Measurements from ENCODE around the gene NLN.

The NLN gene

DNA sequence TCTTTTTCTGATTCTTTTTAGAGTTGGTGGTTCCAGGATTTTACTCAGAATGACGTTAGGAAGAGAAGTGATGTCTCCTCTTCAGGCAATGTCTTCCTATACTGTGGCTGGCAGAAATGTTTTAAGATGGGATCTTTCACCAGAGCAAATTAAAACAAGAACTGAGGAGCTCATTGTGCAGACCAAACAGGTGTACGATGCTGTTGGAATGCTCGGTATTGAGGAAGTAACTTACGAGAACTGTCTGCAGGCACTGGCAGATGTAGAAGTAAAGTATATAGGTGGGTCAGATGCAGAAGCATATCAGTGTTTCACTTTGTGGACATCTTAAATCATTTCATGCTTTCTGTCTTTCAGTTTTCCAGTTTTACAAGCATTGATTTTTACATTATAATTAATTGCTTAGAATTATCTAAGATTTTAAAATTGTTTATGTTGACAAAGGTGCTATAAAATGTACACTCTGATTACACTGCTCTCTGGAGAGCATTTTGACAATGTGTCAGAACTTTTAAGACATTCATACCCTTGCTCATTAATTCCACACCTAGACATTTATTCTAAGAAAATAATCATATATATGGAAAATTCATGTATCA lies 36.6 kb downstream of the NLN start:
- no peak overlapping the region for H3K4me3 ChIP-seq (ENCODE audit: low read depth, low read length)
- no peak for DNase-seq (ENCODE audit: low read depth)
- TF ChIP-seq POLR2A (IDR thresholded peaks at IDR 0.05; ENCODE audit: extremely low read depth, insufficient read length) (no peak), MYC (IDR thresholded peaks at IDR 0.05; ENCODE audit: low read depth, low read length) (no peak)
- TF ChIP-seq, protein P1, sequence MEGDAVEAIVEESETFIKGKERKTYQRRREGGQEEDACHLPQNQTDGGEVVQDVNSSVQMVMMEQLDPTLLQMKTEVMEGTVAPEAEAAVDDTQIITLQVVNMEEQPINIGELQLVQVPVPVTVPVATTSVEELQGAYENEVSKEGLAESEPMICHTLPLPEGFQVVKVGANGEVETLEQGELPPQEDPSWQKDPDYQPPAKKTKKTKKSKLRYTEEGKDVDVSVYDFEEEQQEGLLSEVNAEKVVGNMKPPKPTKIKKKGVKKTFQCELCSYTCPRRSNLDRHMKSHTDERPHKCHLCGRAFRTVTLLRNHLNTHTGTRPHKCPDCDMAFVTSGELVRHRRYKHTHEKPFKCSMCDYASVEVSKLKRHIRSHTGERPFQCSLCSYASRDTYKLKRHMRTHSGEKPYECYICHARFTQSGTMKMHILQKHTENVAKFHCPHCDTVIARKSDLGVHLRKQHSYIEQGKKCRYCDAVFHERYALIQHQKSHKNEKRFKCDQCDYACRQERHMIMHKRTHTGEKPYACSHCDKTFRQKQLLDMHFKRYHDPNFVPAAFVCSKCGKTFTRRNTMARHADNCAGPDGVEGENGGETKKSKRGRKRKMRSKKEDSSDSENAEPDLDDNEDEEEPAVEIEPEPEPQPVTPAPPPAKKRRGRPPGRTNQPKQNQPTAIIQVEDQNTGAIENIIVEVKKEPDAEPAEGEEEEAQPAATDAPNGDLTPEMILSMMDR (IDR thresholded peaks at IDR 0.05; ENCODE audit: low read depth, low read length) = no peak
- TF ChIP-seq, protein P2, sequence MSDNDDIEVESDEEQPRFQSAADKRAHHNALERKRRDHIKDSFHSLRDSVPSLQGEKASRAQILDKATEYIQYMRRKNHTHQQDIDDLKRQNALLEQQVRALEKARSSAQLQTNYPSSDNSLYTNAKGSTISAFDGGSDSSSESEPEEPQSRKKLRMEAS (IDR thresholded peaks at IDR 0.05; ENCODE audit: low read depth, low read length) = no peak

DNA sequence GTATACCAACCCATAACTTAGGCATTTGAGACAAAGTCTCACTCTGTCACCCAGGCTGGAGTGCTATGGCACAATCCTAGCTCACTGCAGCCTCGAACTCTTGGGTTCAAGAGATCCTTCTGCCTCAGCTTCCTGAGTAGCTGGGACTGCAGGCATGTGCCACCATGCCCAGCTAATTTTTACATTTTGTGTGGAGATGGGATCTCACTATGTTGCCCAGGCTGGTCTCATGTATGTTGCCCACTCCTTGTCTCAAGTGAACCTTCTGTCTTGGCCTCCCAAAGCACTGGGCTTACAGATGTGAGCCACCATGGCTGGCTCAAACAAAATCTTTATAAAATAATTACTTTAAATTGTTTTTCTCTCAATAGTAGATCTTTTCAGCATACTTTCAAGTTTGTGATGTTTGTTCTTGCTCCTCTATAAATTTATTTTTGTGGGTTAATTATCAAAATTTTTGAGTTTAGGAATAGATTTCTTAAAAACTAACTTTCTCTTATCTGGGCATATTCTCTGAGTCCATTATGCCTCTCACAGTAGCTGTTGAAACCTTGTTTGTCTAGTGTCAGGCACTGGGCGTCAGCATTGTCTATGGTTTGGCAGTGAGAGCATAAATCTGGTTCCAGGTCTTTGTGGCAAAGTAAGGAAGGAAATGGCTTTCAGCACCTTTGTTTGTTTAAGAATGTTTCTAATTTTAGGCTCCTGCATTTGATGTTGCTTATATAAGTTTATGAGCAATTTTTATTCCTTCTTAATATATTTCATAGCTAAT lies 38.7 kb downstream of the NLN start:
- no peak overlapping the region for H3K4me3 ChIP-seq (ENCODE audit: low read depth, low read length)
- DNase-seq (ENCODE audit: low read depth) = peak; percentile 13
- no peak for TF ChIP-seq MYC (IDR thresholded peaks at IDR 0.05; ENCODE audit: low read depth, low read length)
- TF ChIP-seq, protein P1 (IDR thresholded peaks at IDR 0.05; ENCODE audit: low read depth, low read length) = no peak
- no peak for TF ChIP-seq POLR2A (IDR thresholded peaks at IDR 0.05; ENCODE audit: extremely low read depth, insufficient read length)
- TF ChIP-seq, protein P2 (IDR thresholded peaks at IDR 0.05; ENCODE audit: low read depth, low read length) = no peak

DNA sequence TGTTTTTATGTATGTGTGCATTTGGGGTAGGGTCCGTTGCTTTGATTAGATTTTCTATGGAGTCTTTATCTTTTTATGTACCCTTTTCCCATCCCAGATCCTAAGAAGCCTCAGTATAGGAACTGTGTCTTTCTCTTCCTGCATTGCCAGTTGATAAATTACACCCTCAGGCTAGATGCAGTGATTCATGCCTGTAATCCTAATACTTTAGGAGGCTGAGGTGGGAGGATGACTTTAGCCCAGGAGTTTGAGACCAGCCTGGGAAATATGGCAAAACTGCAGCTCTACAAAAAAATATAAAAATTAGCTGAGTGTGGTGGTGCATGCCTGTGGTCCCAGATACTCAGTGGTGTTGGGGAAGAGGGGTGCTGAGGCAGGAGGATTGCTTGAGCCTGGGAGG lies 40.2 kb downstream of the NLN start:
- H3K4me3 ChIP-seq (ENCODE audit: low read depth, low read length) = no peak overlapping the region
- no peak for DNase-seq (ENCODE audit: low read depth)
- TF ChIP-seq, protein P1 (IDR thresholded peaks at IDR 0.05; ENCODE audit: low read depth, low read length) = no peak
- TF ChIP-seq POLR2A (IDR thresholded peaks at IDR 0.05; ENCODE audit: extremely low read depth, insufficient read length) (no peak), MYC (IDR thresholded peaks at IDR 0.05; ENCODE audit: low read depth, low read length) (no peak)
- TF ChIP-seq, protein P2 (IDR thresholded peaks at IDR 0.05; ENCODE audit: low read depth, low read length) = no peak

DNA sequence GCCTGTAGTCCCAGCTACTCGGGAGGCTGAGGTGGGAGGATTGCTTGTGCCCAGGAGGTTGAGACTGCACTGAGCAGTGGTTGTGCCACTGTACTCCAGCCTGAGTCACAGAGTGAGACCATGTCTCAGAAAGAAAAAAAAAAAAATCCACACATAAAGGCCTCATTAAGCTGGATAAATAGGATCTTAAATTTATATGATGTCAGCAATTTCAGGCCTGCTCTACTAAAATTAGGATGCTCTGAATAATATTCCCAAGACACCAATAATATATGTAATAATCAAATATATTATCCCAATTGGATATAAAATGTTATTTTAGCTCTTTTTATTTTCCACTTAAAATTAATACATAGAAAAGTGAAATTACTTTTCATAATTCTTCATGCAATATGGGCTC lies 43.6 kb downstream of the NLN start:
- no peak for DNase-seq (ENCODE audit: low read depth)
- TF ChIP-seq, protein P2 (IDR thresholded peaks at IDR 0.05; ENCODE audit: low read depth, low read length) = no peak
- TF ChIP-seq, protein P1 (IDR thresholded peaks at IDR 0.05; ENCODE audit: low read depth, low read length) = no peak
- TF ChIP-seq MYC (IDR thresholded peaks at IDR 0.05; ENCODE audit: low read depth, low read length) = no peak
- no peak for TF ChIP-seq POLR2A (IDR thresholded peaks at IDR 0.05; ENCODE audit: extremely low read depth, insufficient read length)
- H3K4me3 ChIP-seq (ENCODE audit: low read depth, low read length) = no peak overlapping the region

DNA sequence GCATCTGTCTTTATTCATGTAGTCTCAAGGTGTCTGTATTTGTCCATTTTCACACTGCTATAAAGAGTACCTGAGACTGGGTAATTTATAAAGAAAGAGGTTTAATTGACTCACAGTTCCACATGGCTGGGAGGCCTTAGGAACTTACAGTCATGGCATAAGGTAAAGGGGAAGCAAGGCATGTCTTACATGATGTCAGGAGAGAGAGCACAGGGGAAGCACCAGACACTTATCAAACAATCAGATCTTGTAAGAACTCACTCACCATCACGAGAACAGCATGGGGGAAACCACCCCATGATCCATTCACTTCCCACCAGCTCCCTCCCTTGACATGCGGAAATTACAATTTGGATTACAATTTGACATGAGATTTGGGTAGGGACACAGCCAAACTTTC lies 44.2 kb downstream of the NLN start:
- no peak for TF ChIP-seq POLR2A (IDR thresholded peaks at IDR 0.05; ENCODE audit: extremely low read depth, insufficient read length)
- TF ChIP-seq, protein P1 (IDR thresholded peaks at IDR 0.05; ENCODE audit: low read depth, low read length) = no peak
- TF ChIP-seq MYC (IDR thresholded peaks at IDR 0.05; ENCODE audit: low read depth, low read length) = no peak
- TF ChIP-seq, protein P2 (IDR thresholded peaks at IDR 0.05; ENCODE audit: low read depth, low read length) = no peak
- no peak overlapping the region for H3K4me3 ChIP-seq (ENCODE audit: low read depth, low read length)
- DNase-seq (ENCODE audit: low read depth) = peak; percentile 15
